CMK (cell line): Measurements from ENCODE around the gene GLIS1.

ENCODE experiments used
- DNase-seq: peaks from one replicate; pipeline ENCODE4 v3.0.0-alpha.2; 2010; ENCODE audit warnings: low read depth

Gene GLIS1

GRCh38 chr1:53693773-53694717 lies 44.9 kb downstream of the GLIS1 start:
- DNase-seq = no peak

DNA sequence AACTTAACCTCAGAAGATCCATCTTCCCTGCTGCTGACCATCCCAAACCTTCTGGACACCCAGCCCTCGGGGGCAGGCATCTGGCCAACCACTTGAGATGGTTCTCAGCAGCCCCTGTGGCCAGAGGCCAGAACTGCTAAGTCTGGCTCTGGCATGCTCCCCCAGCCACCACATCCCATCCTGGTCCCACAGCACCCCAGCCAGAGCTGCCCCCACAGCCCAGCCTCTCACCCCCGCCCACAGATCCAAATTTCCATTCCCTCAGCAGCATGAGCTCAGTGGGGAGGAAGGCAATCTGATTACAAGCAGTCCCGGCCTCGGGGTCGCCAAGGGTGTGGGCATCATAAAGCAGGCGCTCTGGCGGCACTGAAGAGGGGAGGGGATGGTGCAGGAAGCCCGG lies 45.6 kb downstream of the GLIS1 start:
- no peak for DNase-seq

DNA sequence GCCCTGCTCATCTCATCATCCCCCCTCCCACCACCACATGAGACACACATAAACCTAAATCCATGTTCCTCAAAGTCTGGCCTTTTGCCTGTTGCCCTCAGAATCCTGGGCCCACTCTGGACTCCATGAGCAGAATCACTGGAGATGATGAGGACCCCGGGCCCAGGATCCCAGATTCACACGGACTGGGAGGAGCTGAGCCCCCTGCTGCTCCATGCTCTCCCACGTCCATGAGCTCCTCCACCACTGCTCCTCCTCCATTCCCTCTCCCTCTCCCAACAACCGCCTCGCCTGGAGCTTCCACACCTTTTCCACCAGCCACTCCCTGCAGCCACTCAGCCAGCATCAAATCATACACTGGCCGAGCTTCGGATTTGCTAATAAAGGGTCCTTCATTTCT lies 47.6 kb downstream of the GLIS1 start:
- DNase-seq = no peak

DNA sequence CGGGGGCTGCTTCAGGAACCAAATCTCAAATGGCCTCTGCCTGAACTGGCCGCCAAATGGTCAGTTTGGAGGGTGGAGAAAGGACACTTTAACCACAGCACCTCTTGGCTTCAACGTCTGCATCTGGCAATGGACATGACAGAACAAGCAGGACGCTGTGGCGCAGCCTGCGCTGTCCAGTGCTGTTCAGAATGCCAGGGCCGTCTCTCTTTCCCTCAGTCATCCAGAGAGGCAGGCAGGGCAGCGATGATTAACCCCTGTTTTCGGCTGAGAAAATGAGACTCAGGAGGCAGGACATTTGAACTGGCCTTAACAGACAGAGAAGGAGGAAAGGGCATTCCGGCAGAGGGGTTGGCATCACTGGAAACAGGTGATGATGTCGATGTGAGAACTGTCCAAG lies 48.6 kb downstream of the GLIS1 start:
- no peak for DNase-seq

DNA sequence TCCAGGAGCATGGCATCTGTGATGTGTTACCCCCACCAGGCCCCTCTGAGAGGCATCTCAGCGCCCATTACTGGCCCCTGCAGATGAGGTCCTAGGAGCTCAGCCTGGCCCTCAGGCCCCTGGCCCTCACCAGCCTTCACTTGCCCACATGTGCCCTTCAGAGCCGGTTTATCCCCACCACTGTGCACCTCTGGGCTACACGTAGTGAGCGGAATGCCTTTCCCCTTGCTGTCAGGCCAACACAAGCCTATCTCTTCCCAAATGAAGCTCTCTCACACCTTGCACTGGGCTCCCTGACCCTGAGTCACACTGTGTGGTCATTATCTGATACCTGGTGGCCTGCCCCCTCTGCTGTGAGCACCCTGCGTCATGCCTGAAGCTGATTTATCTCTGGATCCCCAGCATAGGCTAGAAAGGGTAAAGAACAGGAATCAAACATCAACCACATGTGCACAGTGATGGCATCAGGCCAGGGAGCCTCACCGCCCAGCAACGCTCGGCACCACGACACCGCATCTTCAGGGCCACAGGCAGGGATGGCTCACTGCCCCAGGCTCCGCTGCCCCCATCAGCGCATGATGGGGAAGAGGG lies 49.1 kb downstream of the GLIS1 start:
- no peak for DNase-seq

DNA sequence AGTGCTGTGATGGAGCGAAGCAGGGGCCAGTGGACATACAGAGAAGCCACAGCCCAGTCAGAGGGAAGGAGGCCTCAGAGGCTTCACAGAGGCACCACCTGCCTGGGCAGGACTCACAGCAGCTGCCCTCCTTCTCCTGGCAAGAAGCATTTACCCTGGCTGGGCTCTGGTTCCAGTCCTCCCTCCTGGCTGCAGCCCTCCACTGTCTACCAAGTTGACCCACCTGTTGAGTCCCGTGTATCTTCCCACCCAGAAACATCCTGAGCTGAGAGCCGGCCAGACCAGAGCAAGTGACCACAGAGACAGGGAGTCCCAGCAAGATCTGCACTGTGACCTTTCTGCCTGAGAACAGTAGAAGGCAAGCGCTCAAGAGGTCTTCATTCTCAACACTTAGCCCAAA lies 49.7 kb downstream of the GLIS1 start:
- DNase-seq = no peak

GRCh38 chr1:53688381-53689102 lies 50.4 kb downstream of the GLIS1 start:
- no peak for DNase-seq

GRCh38 chr1:53687901-53688300 lies 51.1 kb downstream of the GLIS1 start:
- DNase-seq = no peak

DNA sequence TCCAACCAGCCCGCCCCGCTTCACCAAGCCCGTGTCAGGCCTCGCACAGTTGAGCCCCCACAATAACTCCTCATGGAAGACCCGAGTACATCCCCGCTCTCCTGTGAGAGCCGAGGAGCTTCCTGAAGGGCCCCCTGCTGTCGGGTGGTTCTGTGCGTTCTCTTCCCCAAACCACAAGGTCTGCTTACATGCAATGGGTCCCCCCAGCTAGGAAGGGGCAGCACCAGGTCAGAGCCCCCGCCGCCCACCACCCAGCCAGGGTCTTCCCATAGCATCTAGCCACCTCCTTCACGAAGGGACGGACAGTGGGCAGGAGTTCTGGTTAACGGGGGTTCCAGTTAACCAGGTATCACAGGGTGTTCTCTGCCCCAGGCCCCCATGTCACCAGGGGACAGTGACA lies 51.5 kb downstream of the GLIS1 start:
- no peak for DNase-seq

DNA sequence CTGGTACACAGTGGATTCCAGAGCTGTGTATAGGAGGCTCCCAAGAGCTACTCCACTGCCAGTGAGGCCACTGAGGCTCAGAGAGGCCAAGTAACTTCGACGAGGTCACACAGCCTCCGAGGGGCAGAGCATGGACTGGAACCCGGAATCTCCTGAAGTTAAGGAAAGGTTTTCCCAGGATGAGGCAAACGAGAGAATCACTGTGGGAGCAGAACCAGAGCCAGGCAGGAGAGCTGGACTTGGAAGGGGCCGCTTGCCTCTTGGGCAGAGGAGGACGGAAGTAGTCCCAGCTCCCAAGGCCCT lies 52.0 kb downstream of the GLIS1 start:
- no peak for DNase-seq

DNA sequence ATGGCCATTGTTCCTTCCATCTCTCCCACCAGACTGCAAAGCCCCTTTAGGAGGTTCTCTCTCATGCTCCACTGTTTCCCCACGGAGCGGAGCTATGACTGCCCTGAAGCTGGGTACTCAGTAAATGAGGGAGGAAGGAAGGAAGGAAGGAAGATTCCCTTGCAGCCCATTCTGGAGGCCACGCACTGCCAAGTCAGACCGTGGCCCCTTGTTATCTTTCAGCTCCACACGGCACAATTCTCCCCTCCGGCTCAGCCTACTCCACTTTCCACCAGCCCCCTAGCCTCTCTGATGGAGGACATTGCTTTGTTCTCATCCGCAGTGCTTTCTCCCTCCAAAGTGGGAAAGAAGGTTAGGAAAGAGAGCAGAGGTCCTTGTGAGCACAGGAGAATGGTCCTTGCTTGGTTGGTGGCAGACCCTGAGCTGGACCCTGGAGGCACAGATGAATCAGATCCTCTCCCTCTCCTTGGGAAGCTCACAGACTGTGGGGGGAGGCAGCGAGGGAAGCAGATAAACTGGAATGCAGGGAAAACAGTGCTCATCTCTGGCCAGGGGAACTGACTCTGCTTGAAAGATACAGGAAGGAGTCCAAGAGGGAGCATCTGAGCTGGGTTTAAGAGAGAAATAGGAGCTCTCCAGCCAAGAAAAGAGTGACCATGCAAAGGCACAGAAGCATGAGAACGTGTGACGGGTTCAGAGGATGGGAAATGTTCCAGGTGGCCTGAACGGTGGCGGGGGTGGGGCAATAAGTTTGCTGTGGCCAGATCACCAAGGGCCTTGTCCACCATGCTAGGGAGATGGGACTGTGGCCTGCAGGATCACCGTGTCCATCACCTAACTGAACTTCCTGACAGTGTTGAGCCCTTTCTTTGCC lies 52.6 kb downstream of the GLIS1 start:
- DNase-seq = no peak

DNA sequence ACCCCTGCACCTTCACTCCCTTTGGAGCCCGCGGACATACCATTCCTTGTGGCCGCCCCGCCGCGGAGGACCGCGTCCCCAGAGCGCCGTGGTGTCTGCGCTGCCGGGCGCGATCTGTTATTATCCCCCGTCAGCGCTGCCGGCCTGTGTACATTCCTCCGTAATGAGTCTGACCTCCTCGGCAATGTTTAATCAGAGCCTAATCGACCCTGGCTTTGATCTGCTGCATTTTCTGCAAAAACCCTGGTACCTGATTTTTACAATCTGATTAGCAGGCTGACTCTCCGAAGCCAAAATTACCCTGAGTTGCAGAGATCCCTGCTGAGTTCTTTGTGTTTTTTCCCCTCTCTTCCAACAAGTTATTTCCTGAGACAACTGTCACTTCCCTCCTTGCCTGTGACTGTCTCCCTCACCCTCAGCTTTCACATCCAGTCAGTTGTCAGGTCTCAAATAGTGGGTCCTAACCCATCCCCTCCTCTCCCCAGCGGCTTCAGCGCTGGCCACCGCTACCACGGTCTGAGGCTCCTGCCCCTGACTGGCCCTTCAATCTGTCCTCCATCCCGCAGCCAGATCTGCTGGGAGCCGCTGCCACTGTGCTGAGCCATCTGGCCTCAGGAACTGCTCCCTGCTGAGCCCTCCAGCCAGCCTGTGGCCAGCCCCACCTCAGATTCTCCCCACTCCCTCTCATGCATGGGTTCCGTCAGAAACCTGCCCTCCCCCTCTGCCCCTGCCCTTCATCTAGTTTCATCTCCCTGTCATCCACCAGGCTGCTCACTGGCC lies 53.5 kb downstream of the GLIS1 start:
- no peak for DNase-seq

- no peak for DNase-seq
Measured at GRCh38 chr1:53684741-53685140, 54.2 kb downstream of the GLIS1 start.

GRCh38 chr1:53683986-53684740 lies 54.8 kb downstream of the GLIS1 start:
- DNase-seq = no peak

DNA sequence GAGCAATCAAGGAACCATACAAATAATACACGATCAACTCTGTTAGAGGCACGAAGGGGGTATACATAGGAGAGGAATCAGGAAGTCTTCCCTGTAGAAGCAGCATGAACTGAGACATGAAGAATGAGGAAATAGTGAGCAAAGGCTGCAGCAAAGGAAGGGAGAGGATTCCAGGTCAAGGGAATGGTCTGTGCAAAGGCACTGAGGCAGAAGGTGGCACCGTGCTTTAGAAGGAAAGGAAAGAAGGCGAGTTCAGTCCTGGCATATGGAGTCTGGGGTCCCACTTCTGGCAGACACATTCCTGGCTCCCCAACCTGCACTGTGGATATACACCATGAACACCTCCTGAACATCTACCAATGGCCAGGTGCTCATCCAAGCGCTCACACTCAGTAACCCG lies 56.1 kb downstream of the GLIS1 start:
- no peak for DNase-seq

GRCh38 chr1:53681977-53682685 lies 56.8 kb downstream of the GLIS1 start:
- DNase-seq = no peak

GRCh38 chr1:53681351-53681976 lies 57.5 kb downstream of the GLIS1 start:
- DNase-seq = no peak

GRCh38 chr1:53680868-53681267 lies 58.1 kb downstream of the GLIS1 start:
- no peak for DNase-seq
